DMS114 treated with DMSO at 0.1 percent for 48 hours (cell line): ENCODE measurements around the gene RIPK4.
A peak's percentile ranks its signal among the peaks of the same experiment; 100 is the strongest.
"Not testable (repeated sequence)": the region's sequence is repeated elsewhere in the genome, so short reads cannot be mapped to it uniquely, and the experiment has no call there.

Source experiments
- DNase-seq: peaks from one replicate; lab custom pipeline; 2025; ENCODE audit not compliant: unreplicated experiment; lab: John Stamatoyannopoulos, UW

RIPK4 gene

DNA sequence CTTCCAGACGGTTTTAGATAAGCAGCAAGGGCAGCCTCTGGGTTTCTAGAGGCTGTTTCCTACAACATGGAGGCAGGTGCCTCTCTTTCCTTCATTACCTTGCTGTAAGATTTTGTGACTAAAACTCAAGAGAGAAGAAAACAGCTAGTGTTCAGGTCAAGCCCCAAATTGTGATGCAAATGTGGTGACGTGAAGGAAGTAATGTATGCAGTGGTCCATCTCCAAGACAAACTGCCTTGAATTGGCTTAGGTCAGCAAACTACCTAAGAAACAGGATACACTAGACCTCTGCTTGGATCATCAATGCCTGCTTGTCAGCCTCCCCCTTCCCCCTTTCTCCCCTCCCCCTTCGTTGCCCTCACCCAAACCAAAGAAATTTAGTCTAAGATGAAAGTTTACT, 28.9 kb upstream of the RIPK4 start:
- DNase-seq, result no peak

DNA sequence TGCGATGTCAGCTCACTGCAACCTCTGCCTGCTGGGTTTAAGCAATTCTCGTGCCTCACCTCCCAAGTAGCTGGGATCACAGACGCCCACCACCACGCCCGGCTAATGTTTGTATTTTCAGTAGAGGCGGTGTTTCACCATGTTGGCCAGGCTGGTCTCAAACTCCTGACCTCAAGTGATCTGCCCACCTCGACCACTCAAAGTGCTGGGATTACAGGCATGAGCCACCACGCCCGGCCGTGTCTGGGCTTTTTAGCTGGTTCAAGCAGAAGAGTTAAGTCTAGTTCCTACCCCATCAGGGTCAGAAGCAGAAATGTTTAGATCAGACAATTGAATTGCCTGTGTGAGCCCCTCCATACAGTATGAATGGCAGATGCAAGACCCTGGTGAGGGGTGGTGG, 27.7 kb upstream of the RIPK4 start:
- DNase-seq, result no peak

DNA sequence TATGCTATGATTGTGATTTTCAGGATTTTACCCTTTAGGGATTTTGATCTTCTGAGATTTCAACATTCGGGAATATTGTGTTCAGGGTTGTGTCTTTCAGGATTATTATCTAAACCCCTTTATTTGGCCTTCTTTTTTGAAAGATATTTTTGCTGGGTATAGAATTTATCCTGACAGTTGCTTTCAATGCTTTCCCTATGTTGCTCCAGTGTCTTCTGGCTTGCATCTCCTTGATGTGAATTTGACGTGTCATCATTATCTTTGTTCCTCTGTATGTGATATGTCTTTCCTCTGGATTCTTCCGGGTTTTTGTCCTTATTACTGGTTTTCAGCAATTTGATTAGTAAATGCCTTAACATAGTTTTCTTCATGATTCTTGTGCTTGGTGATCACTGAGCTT, 25.9 kb upstream of the RIPK4 start:
- DNase-seq, result no peak

DNA sequence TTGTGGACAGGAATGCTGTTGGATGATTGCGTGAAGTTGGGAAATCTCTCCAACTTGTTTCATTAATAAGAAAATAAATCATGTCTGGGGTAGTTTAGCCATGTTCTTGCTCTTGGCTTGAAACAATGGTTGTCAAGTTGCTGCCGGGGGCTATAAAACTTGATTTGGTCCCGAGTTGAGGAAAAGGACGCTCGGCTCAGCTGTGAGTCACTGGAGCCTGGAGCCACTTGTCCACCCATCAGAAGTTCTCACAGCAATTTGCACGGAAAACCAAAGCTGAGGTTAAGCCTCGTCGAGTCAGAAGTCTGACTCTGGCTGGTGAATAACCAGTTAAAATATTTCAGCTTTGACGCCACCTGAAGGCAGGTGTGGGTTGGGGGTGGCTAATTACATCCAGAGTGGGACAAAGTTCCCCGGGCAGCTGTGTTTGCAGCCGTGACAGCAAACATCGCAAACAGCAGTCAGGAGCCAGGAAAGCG, 19.7 kb upstream of the RIPK4 start:
- DNase-seq, result no peak

DNA sequence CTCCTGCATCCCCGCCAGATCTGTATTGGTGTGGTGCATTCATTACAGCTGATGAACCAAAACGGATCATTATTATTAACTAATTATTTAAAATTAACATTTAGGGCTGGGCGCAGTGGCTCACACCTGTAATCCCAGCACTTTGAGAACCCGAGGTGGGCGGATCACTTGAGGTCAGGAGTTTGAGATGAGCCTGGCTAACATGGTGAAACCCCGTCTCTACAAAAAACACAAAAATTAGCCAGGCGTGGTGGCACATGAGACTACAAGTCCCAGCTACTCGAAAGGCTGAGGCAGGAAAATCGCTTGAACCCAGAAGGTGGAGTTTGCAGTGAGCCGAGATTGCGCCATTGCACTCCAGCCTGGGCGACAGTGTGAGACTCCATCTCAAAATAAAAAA, 18.4 kb upstream of the RIPK4 start:
- not testable (repeated sequence) for DNase-seq

DNA sequence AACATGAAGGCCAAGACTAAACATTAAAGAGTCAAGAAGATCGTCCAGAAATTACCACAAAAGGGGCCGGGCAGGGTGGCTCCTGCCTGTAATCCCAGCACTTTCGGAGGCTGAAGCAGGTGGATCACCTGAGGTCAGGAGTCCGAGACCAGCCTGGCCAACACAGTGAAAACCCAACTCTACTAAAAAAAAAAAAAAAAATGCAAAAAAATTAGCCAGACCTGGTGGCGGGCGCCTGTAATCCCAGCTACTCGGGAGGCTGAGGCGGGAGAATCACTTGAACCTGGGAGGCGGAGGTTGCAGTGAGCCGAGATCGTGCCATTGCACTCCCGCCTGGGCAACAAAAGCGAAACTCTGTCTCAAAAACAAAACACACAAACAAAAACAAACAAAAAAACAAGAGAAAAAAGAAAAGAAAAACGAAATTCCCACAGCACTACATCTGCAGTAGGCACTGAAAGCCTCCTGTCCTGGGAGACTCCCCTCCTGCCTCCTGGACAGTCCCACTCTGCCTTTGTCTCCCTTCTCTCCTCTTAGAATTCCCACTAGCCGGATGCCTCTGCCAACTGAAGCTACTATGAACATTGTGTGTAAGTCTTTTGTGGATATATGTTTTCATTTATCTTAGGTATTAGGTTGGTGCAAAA, 17.7 kb upstream of the RIPK4 start:
- no peak for DNase-seq

DNA sequence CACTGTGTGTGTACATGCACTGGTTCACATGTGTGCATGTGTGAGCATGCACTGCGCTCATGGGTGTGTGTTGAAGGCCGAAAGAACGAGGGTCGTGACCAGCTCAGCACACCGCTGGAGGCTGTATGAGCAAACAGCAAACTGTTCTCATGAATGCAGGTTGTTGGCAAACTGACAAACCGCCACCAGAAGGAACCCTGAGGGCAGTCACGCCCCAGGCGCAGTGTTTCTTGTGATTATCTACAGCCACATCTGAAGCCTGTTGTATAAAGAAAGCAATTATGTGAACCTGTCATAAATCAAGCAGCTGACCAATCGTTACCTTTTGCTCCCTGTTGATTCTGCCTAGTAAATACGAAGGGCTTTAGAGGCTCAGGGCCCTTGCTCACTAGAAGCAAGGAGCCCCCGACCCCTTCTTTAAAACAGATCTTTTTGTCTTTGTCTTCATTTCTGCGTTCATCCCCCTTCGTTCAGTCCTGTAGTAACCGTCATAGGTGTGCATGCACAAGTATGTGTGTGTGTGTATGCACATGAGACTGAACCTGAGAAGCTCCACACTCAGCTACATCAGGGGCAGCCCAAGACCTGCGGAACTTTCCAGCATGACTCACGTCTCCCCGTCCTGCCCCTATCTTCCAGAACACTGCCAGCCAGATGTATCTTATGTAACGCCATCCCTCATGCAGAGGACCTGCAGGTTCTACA, 16.8 kb upstream of the RIPK4 start:
- no peak for DNase-seq

DNA sequence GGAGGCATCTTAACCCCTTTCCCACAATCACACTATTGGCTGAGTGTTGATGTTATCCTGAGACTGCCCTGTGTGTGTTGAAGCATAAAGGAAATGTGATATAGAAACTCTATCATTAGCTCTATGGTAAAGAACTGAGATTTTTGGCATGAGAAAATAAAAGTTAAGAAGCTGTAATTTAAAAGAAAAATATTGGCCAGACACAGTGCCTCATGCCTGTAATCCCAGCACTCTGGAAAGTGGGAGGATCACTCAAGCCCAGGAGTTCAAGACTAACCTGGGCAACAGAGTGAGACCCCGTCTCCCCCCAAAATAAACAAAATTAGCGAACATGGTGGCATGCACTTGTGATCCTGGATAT, 14.2 kb upstream of the RIPK4 start:
- no peak for DNase-seq

DNA sequence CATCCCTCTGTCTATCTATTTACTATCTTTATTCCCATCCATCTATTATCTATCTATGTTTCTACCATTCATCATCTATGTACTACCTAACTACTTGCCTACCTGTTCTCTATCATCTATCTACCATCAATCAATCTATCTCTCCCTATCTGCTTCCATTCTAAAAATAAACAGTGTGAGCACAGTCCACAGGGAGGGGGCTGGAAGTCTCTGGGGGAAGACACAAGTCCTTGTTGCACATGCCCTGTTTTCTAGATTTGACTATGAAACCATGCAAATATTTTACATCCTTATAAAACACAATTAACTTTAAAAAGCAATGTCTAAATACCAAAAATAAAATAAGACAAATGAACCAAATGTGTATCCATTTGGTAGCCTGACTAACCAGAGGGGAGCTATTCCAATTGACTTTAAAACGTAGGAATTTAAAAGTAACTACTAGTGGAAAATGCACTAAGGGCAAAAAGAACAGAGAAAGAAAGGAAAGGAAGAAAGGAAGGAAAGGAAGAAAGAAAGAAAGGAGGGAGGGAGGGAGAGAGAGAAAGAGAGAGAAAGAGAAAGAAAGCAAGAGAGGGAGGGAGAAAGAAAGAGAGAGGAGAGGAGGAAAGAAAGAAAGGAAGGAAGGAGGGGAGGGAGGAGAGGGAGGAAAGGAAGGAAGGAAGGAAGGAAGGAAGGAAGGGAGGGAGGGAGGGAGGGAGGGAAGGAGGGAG, 13.6 kb upstream of the RIPK4 start:
- no peak for DNase-seq

DNA sequence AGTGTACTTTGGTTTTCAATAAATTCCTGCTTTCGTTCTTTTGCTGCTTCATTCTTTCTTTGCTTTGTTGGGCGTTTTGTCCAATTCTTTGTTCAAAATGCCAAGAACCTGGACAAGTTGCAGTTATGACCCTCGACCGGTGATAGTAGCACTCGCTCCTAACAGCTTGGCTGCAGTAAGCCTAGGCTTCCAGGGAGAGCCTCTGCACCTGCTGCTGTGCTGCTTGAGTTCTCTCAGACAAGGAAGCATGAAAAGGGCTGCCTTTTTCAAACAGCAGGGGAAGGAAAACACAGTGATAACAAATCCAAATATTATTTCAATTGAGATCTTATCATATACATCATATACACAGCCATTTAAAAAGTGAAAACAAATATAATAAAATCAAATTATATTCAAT, 12.8 kb upstream of the RIPK4 start:
- no peak for DNase-seq

DNA sequence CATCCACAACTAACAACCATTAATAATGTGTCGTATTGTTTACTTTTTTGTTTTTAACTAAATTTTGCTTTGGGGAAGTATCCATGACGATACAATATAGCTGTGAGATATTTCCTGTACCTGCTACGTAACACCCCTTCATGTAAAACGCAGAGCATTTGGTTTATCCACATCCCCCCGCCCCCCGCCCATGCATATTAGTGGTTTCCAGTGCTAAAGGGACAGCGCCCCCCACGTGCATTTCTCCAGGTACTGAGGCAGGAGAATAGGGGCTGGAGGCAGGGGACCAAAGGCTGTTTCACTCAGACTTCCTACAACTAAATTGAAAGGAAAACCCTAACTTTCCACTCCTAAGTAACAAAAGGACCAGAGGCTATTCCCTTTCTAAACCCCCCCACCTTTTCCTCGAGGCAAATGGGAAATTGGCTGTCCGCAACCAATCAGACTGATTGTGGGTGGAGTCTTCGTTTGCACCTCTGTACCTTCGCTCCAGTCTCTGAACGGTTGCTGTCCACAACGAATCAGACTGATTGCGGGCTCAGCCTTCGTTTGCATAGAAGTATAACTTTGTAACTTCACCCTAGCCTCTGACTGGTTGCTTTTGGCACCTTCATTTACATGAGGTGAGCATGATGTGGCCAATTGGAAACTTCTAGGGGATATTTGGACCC, 12.2 kb upstream of the RIPK4 start:
- no peak for DNase-seq

DNA sequence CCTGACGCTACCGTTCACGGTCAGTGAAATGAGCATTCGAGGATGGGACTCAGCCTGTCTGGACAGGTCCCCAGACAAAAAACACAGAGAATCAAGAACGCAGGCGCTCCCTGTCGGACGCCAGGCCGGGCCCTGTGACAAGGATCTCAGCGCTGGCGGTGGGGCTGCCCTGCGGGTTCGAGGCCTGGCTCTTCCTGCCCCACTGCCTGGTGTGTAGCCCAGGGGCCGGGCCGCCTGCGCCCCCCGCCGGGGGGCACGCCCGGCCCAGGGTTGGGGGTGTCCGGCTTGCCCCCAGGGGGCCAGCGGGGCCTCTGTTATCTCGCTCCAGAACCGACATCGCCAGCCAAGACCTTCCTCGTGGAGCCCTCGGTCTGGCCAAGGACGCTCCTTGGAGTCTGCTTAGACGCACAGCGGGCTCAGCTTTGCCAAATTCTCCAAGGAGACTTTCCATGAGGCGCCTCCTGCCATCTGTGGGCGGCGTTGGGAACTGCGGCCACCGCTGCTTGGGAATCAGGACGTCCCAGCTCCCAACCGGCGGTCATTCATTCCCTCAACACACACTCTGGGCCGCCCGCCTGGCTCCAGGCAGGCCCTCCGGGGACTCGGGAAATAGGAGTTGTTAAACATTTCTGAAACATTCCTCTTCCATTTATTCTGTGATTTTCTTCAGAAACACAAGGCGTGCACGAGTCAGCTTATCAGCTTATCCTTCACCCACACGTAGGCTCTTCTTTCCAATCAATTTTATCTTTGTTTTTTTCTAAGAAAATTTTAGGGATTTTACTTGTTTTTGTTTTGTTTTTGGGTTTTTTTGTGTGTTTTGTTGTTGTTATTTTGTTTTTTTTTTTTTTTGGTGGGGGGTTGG, 11.3 kb upstream of the RIPK4 start:
- peak; percentile 37 for DNase-seq

DNA sequence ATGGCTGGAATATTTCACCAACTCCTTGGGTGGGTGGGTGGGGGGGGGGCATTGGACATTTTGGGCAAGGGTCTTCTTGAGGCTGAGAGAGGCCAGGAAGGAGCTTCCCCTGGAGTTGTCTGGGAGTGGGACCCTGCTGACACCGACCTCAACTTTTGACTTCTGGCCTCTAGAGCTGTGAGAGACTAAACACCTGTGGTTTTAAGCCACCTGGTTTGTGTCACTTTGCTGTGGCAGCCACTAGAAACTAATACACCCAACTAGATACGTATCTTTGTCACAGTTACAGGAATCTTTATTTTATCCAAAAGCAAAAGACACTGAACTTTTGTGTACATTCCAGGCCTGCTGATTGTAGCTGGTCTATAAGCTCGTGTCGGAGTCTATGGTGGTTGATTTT, 9.9 kb upstream of the RIPK4 start:
- DNase-seq, result no peak

DNA sequence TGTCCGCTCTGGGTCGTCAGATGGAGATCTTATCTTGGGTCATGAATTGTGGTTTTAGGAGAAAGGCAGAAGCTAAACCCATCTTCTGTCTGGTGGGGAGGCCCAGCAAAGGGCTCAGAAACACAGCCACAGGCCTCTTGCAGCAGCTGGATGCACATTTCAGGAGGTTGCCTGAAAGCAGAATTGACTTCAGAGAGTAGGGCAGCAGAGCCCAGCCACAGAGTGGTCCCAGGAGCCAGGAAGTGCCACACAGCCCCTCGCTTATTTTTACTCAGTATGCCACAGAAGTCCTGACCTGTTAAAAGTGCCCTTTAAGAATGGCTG, 8.3 kb upstream of the RIPK4 start:
- DNase-seq, result no peak

DNA sequence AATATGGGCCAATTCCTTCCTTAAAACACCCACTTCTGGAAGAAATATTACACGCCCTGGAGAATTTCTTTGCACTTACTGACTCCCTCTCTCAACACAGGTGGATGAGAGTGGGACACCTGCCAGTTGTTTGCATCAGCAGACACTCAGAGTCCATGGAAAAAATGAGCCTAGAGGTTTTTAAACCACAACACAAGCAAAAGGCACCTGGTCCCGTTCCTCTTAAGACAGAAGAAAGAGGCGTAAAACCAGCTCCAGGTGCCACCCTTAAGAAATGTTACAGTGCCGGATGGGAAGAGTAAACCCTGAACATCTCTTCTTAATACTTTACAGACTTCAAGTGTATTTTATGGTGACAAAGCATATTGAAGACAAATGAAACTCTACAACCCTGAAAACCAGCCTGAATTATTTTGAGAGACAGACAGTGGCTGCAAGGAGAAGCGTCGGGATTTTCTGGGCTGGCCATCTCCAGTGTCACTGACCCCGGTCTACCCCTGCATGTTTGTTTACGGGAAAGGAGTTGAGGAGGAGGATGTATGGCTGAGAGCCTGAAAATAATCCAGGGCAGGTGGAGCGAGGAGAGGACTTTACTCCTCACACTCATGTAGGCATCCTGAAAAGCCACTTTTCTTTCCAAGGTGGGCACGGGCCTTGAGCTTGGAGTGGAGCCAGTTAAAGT, 7.8 kb upstream of the RIPK4 start:
- DNase-seq, result no peak

DNA sequence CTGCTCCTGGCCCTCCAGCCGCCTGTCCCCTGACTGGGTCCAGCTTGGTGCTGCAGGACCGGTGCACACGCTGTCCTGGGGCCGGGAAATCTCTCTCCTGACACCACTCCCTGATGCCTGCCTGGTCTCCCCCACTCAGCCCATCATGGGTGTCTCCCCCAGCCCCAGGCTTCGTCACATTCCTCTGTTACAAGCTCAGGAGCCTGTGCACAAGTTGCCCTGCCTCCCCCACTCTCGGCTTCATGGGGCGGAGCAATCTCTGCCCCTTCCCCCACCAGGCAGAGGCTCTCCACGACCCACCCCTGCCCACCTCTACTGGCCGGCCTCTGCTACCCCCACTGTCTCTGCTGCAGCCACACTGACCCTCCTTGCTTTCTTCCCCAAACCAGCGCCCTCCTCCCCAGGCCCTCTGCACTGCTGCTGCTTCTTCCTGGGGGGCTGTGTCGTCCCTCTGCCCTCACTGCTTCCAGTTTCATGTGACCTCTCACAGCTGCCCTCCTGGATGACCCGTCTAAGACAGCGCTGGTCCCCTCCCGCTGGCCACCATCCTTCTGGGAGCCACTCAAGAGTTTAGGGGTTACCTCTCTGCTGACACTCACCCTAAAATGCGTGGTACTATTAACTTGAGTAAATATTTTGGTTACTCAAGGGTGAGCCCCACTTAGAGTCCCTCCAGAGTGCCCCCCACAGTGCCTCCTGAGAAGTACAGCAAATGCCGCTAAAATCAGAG, 5.7 kb upstream of the RIPK4 start:
- DNase-seq, result no peak

DNA sequence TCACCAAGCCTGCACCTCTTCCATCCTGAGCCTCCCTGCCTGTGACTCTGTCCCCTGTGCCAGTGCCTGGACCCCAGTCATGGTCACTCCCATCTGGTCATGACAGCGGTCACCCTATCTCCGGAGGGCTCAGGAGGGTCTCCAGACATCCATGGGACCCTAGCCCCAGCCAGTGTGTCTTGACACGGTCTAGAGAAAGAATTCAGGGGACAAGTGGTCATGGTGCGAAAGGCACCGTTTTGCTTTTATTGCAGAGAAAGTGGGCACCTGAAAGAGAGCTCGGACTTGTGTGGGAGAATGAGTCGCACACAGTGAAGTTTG, 4.7 kb upstream of the RIPK4 start:
- DNase-seq, result no peak

DNA sequence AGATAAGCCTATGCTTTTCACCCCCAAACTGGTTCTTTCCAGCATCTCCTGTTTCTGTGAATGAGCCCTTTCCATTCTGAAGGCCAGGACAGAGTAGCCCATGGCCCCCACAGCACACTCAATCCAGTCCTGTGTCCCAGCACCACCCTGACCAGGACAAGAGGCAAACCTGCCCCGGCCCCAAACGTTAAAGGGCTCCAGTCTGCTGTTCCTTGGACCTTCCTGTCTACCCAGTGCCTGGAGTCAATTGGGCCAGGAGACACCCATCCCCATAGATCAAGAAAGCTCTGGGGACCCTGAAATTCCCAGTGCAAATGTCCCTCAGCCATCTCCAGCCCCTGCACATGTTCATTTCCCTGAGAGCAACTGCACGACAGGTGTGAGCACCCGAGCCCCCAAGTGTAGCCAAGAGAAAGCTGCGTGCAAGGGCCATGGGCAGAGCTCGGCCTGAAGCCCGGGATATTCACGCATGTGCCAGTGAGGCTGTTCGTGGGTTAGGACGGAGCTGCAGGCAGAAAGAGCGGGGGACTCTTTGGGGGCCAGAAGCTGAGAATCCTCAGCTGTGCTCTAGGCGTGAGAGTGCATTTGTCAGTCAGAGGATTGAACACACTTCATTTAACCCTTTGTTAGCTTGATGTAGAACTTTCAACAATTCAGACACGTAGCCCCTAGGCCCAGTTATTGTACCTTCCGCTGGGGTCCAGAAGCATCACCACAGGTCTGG, 4.2 kb upstream of the RIPK4 start:
- no peak for DNase-seq

DNA sequence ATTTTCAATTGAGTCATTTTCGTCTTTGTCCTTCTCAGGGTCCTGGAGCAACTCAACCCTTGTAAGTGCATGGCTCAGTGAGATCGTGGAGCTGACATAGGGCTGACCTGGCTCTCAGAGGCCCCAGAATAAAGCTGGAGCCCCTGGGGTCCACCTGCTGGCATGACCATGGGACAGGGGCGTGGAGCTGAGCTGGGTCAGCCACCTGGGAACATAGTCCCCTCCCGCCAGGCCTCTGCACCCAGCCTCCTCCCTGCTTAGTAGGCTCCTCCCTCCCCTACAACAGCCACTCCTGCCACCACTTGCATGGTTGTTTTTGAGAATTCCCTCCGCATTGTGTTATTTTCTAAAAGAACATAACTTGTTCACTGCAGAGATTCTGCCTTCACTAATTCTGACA, 3.1 kb upstream of the RIPK4 start:
- DNase-seq, result no peak
